Measurements from ENCODE around the gene INPP5D.

The INPP5D gene

GRCh38 chr2:233117811-233118647 is 57.9 kb downstream of the INPP5D start:
- Mint-ChIP-seq H3K4me1 (peaks cover 17% of the 10 kb centered on the region), H3K36me3 (ENCODE audit: low read depth) (no peaks in the 10 kb centered on the region), H3K4me3 (no peak overlapping the region), H3K9me3 (no peaks in the 10 kb centered on the region), H3K27ac (no peak overlapping the region), H3K27me3 (ENCODE audit: low read depth) (peaks cover 14% of the 10 kb centered on the region)
- TF ChIP-seq CTCF (IDR thresholded peaks at IDR 0.05; ENCODE audit: unreplicated experiment in 3 of 3) = no peak

GRCh38 chr2:233118648-233119000 is 58.5 kb downstream of the INPP5D start:
- no peak overlapping the region for H3K4me3 Mint-ChIP-seq
- no peak for TF ChIP-seq CTCF (IDR thresholded peaks at IDR 0.05; ENCODE audit: unreplicated experiment in 3 of 3)
- H3K27me3 Mint-ChIP-seq (ENCODE audit: low read depth) = peaks cover 14% of the 10 kb centered on the region
- H3K9me3 Mint-ChIP-seq = no peaks in the 10 kb centered on the region
- no peaks in the 10 kb centered on the region for H3K36me3 Mint-ChIP-seq (ENCODE audit: low read depth)
- peaks cover 17% of the 10 kb centered on the region for H3K4me1 Mint-ChIP-seq
- no peak overlapping the region for H3K27ac Mint-ChIP-seq

- Mint-ChIP-seq H3K4me3 (no peak overlapping the region), H3K9me3 (no peaks in the 10 kb centered on the region), H3K27me3 (ENCODE audit: low read depth) (peaks cover 10% of the 10 kb centered on the region), H3K27ac (no peak overlapping the region), H3K36me3 (ENCODE audit: low read depth) (no peaks in the 10 kb centered on the region), H3K4me1 (peaks cover 17% of the 10 kb centered on the region)
- no peak for TF ChIP-seq CTCF (IDR thresholded peaks at IDR 0.05; ENCODE audit: unreplicated experiment in 3 of 3)
Measured at GRCh38 chr2:233119123-233119522, 59.0 kb downstream of the INPP5D start.

GRCh38 chr2:233119806-233120205 is 59.7 kb downstream of the INPP5D start:
- TF ChIP-seq CTCF (IDR thresholded peaks at IDR 0.05; ENCODE audit: unreplicated experiment in 3 of 3) = no peak
- Mint-ChIP-seq H3K4me1 (peaks cover 17% of the 10 kb centered on the region), H3K9me3 (no peaks in the 10 kb centered on the region), H3K27ac (no peak overlapping the region), H3K27me3 (ENCODE audit: low read depth) (peaks cover 9% of the 10 kb centered on the region), H3K36me3 (ENCODE audit: low read depth) (no peaks in the 10 kb centered on the region), H3K4me3 (no peak overlapping the region)

- Mint-ChIP-seq H3K9me3 (no peaks in the 10 kb centered on the region), H3K27me3 (ENCODE audit: low read depth) (peaks cover 9% of the 10 kb centered on the region), H3K4me3 (no peak overlapping the region), H3K27ac (no peak overlapping the region), H3K36me3 (ENCODE audit: low read depth) (no peaks in the 10 kb centered on the region), H3K4me1 (peaks cover 12% of the 10 kb centered on the region)
- TF ChIP-seq CTCF (IDR thresholded peaks at IDR 0.05; ENCODE audit: unreplicated experiment in 3 of 3) = no peak
Measured at GRCh38 chr2:233120459-233120858, 60.3 kb downstream of the INPP5D start.

- Mint-ChIP-seq H3K36me3 (ENCODE audit: low read depth) (no peaks in the 10 kb centered on the region), H3K27ac (no peak overlapping the region), H3K9me3 (no peaks in the 10 kb centered on the region), H3K4me3 (no peak overlapping the region), H3K27me3 (ENCODE audit: low read depth) (peaks cover 9% of the 10 kb centered on the region), H3K4me1 (peaks cover 7% of the 10 kb centered on the region)
- TF ChIP-seq CTCF (IDR thresholded peaks at IDR 0.05; ENCODE audit: unreplicated experiment in 3 of 3) = no peak
Measured at GRCh38 chr2:233121856-233122255, 61.7 kb downstream of the INPP5D start.
